VCaP (cell line): ENCODE measurements around the gene DBH.
A peak's percentile ranks its signal among the peaks of the same experiment; 100 is the strongest.

Experiments
- H3K27ac ChIP-seq: fragments of 450-650 bp; 2 replicates; pipeline ENCODE4 v1.5.1; 2017
- CTCF ChIP-seq: fragments of 450-650 bp; conservative IDR thresholded peaks from 2 replicates; pipeline ENCODE4 v1.5.1; 2017; ENCODE audit warnings: mild to moderate bottlenecking, moderate library complexity

The DBH gene

DNA sequence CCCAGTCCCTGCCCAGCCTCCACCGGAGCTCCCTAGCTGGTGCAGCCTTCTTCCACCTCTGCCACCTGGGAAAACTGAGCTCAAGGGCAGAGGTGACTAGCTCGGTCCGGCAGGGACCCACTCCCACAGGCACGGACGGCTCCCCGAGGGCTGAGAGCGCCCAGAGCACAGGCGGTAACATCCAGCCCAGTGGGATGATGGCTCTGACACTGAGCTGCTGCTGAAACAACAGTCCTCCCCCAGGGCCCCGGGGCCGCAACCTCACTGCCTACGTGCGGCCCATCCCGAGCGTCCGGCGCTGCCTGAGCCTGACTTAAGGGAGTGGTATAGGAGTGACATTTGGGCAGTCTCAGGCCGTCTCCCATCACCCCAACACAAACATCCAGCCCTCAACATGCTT, 30.7 kb upstream of the DBH start:
- no peak overlapping the region for H3K27ac ChIP-seq
- TF ChIP-seq CTCF, result no peak

DNA sequence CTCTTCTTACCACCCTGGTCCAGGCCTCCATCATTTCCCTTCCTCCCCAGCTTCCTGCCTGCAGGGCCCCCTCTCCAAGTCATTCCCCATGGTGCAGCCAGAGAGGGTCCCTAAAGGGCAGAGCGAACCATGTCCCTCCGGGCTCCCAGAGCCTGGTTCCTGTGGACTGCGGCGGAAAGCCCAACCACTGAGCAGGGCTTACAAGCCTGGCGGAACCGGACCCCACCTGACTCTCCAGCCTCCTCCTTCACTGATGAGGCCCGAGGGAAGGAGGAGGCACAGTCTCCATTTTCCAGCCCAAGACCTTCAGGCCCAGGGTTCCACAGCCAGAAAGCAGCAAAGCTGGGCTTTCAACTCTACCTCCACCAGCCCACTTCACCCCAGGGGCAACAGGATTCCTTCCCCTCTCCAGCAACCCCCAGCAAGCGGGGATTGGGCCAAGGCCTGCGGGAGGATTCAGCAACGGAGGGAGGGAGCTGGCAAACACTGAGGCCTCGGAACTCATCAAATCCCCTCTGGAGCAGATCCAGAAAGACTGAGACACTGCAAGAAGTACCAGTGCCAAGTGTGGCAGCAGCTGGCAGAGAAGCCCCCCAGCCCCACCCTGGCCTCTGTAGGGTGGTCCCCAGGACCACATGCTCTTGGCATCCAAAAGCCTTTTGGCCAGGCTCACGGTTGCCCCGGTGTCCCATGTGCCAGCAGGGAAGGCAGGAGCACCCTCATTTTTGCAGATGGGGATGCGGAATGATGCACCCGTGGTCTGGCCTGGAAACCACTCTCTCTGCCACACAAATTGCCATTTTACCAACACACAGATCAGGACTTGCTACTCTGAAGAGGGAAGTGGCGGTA, 30.1 kb upstream of the DBH start:
- no peak overlapping the region for H3K27ac ChIP-seq
- no peak for TF ChIP-seq CTCF

DNA sequence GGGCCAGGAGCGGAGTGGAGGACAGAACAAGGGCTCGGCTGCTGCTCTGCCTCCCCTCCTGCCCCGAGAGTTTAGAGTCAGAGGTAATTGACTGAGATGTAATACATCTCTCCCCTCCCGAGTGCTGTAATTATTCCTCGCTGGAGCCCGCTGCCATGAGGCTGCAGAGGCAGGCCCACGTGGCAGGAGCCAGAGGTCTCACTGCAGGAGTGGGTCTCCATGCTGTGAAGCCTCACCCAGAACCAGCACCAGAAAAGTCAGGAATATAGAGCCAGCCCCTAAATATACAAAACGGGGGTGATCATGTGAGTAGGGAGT, 29.5 kb upstream of the DBH start:
- no peak for TF ChIP-seq CTCF
- H3K27ac ChIP-seq, result no peak overlapping the region

DNA sequence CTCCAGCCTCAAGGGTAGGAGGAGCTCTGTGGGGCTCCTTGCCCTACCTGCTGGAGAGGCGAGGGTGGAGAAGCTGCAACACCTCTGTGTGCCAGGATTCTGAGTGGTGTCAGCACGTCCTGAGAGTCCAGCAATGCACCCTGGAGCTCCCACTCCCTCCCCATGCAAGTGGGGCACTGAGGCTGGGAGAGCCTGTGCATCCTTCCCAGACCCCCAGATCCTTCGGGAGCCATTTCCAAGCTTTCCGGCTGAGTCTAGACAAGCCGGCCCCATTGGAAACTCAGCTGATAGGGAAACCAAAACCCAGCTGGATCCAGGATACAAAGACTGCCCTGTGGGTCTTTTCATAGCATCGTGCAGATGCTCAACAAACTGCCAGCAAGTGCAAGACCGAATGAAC, 28.8 kb upstream of the DBH start:
- TF ChIP-seq CTCF, result no peak
- no peak overlapping the region for H3K27ac ChIP-seq

GRCh38 chr9:133607976-133608375, 28.2 kb upstream of the DBH start:
- no peak for TF ChIP-seq CTCF
- H3K27ac ChIP-seq, result no peak overlapping the region

DNA sequence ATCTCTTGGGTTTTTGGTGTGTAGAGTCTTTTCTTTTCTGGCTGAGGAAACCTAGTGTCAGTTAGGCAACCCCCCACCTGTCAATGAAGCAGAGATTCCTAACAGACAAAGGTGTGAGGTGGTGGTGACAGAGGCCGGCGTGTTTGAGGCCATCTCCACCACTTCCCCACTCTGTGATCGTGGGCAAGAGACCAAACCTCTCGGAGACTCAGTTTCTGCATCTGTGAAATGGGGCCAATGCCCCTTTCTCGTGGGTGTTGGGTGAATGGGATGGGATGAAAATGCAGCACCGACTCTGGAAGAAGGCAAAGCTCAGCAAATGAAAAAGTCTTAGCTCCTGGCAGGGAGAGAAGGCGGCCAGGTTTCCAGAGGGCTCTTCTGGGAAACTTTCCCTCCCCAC, 27.8 kb upstream of the DBH start:
- TF ChIP-seq CTCF, result no peak
- H3K27ac ChIP-seq, result peak overlapping the region; percentile 68; the same call in 1 of the 2 replicates

DNA sequence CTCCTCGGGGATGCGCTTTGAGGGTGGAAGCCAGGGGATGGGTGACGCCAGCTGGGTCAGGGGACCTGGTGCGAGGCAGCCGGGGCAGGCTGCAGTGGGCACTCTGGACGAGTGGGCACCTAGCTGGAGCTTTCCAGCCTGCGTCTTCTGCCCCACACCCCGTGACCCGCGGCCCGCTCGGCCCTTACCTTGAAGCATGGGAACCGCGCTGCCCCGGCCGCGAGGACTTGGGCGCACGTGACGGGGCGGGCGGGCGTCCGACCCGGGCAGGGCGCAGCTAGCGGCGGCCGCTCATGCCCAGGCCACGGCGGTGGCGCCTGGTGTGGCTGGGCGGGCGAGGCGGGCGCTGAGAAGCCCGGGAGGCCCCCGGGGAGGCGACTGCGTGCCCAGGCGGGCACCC, 27.3 kb upstream of the DBH start:
- no peak for TF ChIP-seq CTCF
- H3K27ac ChIP-seq, result peak overlapping the region; percentile 68; the same call in 1 of the 2 replicates
